ENCODE data around the gene SMIM34.
"Not testable (repeated sequence)": the region's sequence is repeated elsewhere in the genome, so short reads cannot be mapped to it uniquely, and the experiment has no call there.

GRCh38 chr21:34383138-34383537 is 40.6 kb downstream of the SMIM34 start:
- TF ChIP-seq CTCF (conservative IDR thresholded peaks at IDR 0.05; ENCODE audit: low read length); EZH2phosphoT487 (IDR thresholded peaks at IDR 0.05; ENCODE audit: borderline replicate concordance, low read depth, low read length): not testable (repeated sequence)
